NB4 (cell line): Measurements from ENCODE around the gene CHRM1.

ENCODE experiments used
- POLR2A ChIP-seq: IDR thresholded peaks from 2 replicates; pipeline ENCODE4 v1.6.1; 2011; ENCODE audit warnings: mild to moderate bottlenecking; ENCODE audit not compliant: insufficient read length; ENCODE audit errors: extremely low read depth
- TF ChIP-seq, protein P1 (sequence below): IDR thresholded peaks from one replicate; pipeline ENCODE4 v1.5.1; 2012; ENCODE audit warnings: low read depth, low read length

- TF ChIP-seq, protein P1, sequence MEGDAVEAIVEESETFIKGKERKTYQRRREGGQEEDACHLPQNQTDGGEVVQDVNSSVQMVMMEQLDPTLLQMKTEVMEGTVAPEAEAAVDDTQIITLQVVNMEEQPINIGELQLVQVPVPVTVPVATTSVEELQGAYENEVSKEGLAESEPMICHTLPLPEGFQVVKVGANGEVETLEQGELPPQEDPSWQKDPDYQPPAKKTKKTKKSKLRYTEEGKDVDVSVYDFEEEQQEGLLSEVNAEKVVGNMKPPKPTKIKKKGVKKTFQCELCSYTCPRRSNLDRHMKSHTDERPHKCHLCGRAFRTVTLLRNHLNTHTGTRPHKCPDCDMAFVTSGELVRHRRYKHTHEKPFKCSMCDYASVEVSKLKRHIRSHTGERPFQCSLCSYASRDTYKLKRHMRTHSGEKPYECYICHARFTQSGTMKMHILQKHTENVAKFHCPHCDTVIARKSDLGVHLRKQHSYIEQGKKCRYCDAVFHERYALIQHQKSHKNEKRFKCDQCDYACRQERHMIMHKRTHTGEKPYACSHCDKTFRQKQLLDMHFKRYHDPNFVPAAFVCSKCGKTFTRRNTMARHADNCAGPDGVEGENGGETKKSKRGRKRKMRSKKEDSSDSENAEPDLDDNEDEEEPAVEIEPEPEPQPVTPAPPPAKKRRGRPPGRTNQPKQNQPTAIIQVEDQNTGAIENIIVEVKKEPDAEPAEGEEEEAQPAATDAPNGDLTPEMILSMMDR: no peak
- TF ChIP-seq POLR2A: no peak
Measured at GRCh38 chr11:62961017-62961570, 39.9 kb upstream of the CHRM1 start.
